K562 (cell line): ENCODE data around the gene BMP8B. TPM values are rescaled to one million over a fixed set of nuclear protein-coding genes. Genes with fewer than 3 reads are reported as not detected.

Source experiments
- AFF4 ChIP-seq: sonication (generic); formaldehyde crosslinking; IDR thresholded peaks from 2 replicates; pipeline ENCODE4 v1.8.0; 2023; ENCODE audit warnings: mild to moderate bottlenecking, missing genetic modification reagents
- ATF1 ChIP-seq, 2 experiments: fragments of 450-650 bp in 1 of 2; IDR thresholded peaks; 2 replicates each; pipeline ENCODE4 v1.6.1; 2016; ENCODE audit warnings: missing compliant biosample characterization in 1 of 2, missing genetic modification characterization in 1 of 2
- CHCHD3 ChIP-seq: fragments of 250-450 bp; sonication (Bioruptor Pico); IDR thresholded peaks from 2 replicates; pipeline ENCODE4 v2.1.2; 2022; ENCODE audit warnings: mild to moderate bottlenecking
- CREB1 ChIP-seq, 2 experiments: sonication (generic) in 1 of 2; formaldehyde crosslinking in 1 of 2; IDR thresholded peaks; 2 replicates each; pipeline versions ENCODE4 v1.6.1 to v1.8.0; 2012 to 2022; ENCODE audit warnings: inconsistent platforms in 1 of 2, mild to moderate bottlenecking in 1 of 2, missing genetic modification reagents in 1 of 2, moderate library complexity in 1 of 2
- CTBP1 ChIP-seq: fragments of 450-650 bp; IDR thresholded peaks from 2 replicates; pipeline ENCODE4 v1.6.1; 2016; ENCODE audit warnings: borderline replicate concordance
- GABPB2 ChIP-seq: fragments of 250-450 bp; sonication (Bioruptor Pico); conservative IDR thresholded peaks from 2 replicates; pipeline ENCODE4 v1.5.1; 2021; ENCODE audit warnings: mild to moderate bottlenecking
- HNRNPK ChIP-seq: fragments of 200-400 bp; formaldehyde crosslinking; IDR thresholded peaks from one replicate; pipeline ENCODE4 v1.6.1; 2018; ENCODE audit warnings: mild to moderate bottlenecking, low read depth, low read length; ENCODE audit not compliant: poor library complexity, severe bottlenecking
- HOXB6 ChIP-seq: fragments of 250-450 bp; sonication (Bioruptor Pico); IDR thresholded peaks from 2 replicates; pipeline ENCODE4 v1.5.1; 2022; ENCODE audit warnings: mild to moderate bottlenecking, borderline replicate concordance
- IRF9 ChIP-seq: fragments of 450-650 bp; IDR thresholded peaks from 2 replicates; pipeline ENCODE4 v1.6.1; 2016; ENCODE audit warnings: missing biosample characterization, missing genetic modification characterization
- JUNB ChIP-seq: fragments of 450-650 bp; formaldehyde crosslinking; conservative IDR thresholded peaks from 2 replicates; pipeline ENCODE4 v1.4.0; 2020; ENCODE audit warnings: mild to moderate bottlenecking
- KDM5B ChIP-seq: fragments of 200-600 bp; sonication (generic); IDR thresholded peaks from 2 replicates; pipeline ENCODE4 v1.6.1; 2012; ENCODE audit warnings: low read depth, mild to moderate bottlenecking, moderate library complexity, low read length, control low read depth, inconsistent platforms; ENCODE audit not compliant: insufficient replicate concordance
- MYNN ChIP-seq, 2 experiments: sonication (generic); formaldehyde crosslinking in 1 of 2; IDR thresholded peaks; 2 replicates each; pipeline versions ENCODE4 v1.5.0 to v1.6.1; 2016 to 2020; ENCODE audit warnings: antibody characterized with exemption in 1 of 2, missing genetic modification reagents in 1 of 2
- NCOA6 ChIP-seq: fragments of 450-650 bp; IDR thresholded peaks from 2 replicates; pipeline ENCODE4 v1.6.1; 2017; ENCODE audit warnings: mild to moderate bottlenecking
- NFATC3 ChIP-seq: fragments of 450-650 bp; IDR thresholded peaks from 2 replicates; pipeline ENCODE4 v1.6.1; 2017; ENCODE audit warnings: mild to moderate bottlenecking
- NFRKB ChIP-seq: fragments of 450-650 bp; IDR thresholded peaks from 2 replicates; pipeline ENCODE4 v1.6.1; 2016; ENCODE audit warnings: low read depth
- POLR2AphosphoS2 ChIP-seq: IDR thresholded peaks from 2 replicates; pipeline ENCODE4 v1.6.1; 2012; ENCODE audit warnings: low read length, improper control_type of control experiment
- PRDM10 ChIP-seq: fragments of 450-650 bp; IDR thresholded peaks from 2 replicates; pipeline ENCODE4 v1.6.1; 2018; ENCODE audit not compliant: partially characterized antibody
- SETDB1 ChIP-seq: IDR thresholded peaks from one replicate; pipeline ENCODE4 v1.6.1; 2012; ENCODE audit warnings: low read length, control low read depth, inconsistent platforms
- SLC30A9 ChIP-seq: fragments of 250-450 bp; sonication (Bioruptor Pico); IDR thresholded peaks from 2 replicates; pipeline ENCODE4 v1.8.0; 2022; ENCODE audit warnings: mild to moderate bottlenecking, moderate library complexity
- TAF9B ChIP-seq: fragments of 450-650 bp; IDR thresholded peaks from 2 replicates; pipeline ENCODE4 v1.6.1; 2018; ENCODE audit warnings: mild to moderate bottlenecking; ENCODE audit not compliant: partially characterized antibody
- TSC22D4 ChIP-seq: fragments of 450-650 bp; IDR thresholded peaks from 2 replicates; pipeline ENCODE4 v1.6.1; 2016; ENCODE audit warnings: missing genetic modification characterization, missing biosample characterization, control low read depth
- ZBTB8A ChIP-seq: fragments of 450-650 bp; IDR thresholded peaks from 2 replicates; pipeline ENCODE4 v1.6.1; 2018; ENCODE audit warnings: mild to moderate bottlenecking, moderate library complexity; ENCODE audit not compliant: partially characterized antibody
- ZNF134 ChIP-seq: fragments of 250-450 bp; sonication (Bioruptor Pico); conservative IDR thresholded peaks from 2 replicates; pipeline ENCODE4 v1.4.0; 2020
- polyA plus RNA-seq, 8 experiments: library from polyadenylated mRNA; depleted of rRNA in 4 of 8; stranded (reverse) in 5 of 8; unstranded in 3 of 8; fragments of >200 nt; fragmentation: Nextera tagmentation in 2 of 8; fragmentation: Illumina TruSeq in 1 of 8; extraction: Ambion mirVana in 2 of 8; extraction: Trizol in 1 of 8; gene quantifications; 2 replicates each; pipeline versions ENCODE4 v1.2.1 to v1.2.3, GENCODE V29; 2011 to 2014; ENCODE audit warnings: inconsistent platforms in 1 of 8, missing spikeins in 1 of 8
- total RNA-seq, 7 experiments: library from RNA; depleted of rRNA in 6 of 7; stranded (reverse); fragments of >200 nt in 6 of 7; fragmentation: Illumina TruSeq in 2 of 7; extraction: Trizol in 2 of 7; gene quantifications; 2 replicates each; pipeline versions ENCODE4 v1.2.1 to v1.2.3, GENCODE V29; 2011 to 2021; ENCODE audit warnings: low replicate concordance in 1 of 7

The BMP8B gene
- total and polyA plus RNA-seq, 9 of the 15 experiments (the other 6 are each of a cell fraction or from before 2014, with no cell fraction given), result 0.03 to 0.33 (median 0.14) TPM

GRCh38 chr1:39832294-39832693 lies 43.6 kb upstream of the BMP8B start (continued):
- TF ChIP-seq POLR2AphosphoS2 (peak; percentile 56; the same call in 1 of the 2 replicates), NFATC3 (no peak), ZNF134 (CRISPR knock-in tag) (no peak), AFF4 (no peak), JUNB (CRISPR knock-in tag) (no peak), ZBTB8A (no peak), KDM5B (no peak), MYNN (IDR thresholded peaks at IDR 0.05) (no peak), MYNN (CRISPR knock-in tag; IDR thresholded peaks at IDR 0.05) (no peak), ATF1 (CRISPR knock-in tag; IDR thresholded peaks at IDR 0.05) (no peak), ATF1 (tag; IDR thresholded peaks at IDR 0.05) (no peak), NFRKB (no peak), NCOA6 (no peak), SLC30A9 (CRISPR knock-in tag) (no peak), PRDM10 (no peak), IRF9 (tag) (no peak), TSC22D4 (tag) (no peak), SETDB1 (no peak), TAF9B (no peak), HNRNPK (no peak), CTBP1 (no peak), CREB1 (IDR thresholded peaks at IDR 0.05) (no peak), CREB1 (CRISPR knock-in tag; IDR thresholded peaks at IDR 0.05) (no peak), CHCHD3 (CRISPR knock-in tag) (no peak), GABPB2 (CRISPR knock-in tag) (no peak), HOXB6 (CRISPR knock-in tag) (no peak)
